ENCODE results near the gene UBB. TPM values are rescaled to one million over a fixed set of nuclear protein-coding genes. Genes with fewer than 3 reads are reported as not detected.

The UBB gene
- polyA plus RNA-seq, 1 experiment = 1,944 TPM

DNA sequence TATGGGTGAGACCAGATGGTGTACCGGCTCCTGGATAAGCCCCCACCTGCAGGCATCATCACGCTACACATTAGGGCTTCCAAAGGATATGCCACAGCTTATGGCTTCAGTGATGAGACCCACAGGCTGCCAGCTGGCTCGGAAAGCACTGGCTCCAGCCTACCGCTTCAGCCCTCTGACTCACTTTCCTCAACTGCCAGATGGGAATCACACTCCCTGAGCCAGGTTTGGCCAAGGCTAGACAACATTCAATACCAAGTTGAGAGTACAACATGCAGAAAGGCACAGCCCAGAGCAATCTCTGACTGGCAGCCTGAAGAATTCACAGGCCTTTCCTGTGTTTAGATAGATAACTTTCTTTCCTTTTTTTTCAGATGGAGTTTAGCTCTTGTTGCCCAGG lies 37.9 kb upstream of the UBB start:
- POLR2A ChIA-PET = interaction anchor here (0.7 kb wide), 1 partner anchor 12 kb away, joined by 4 read pairs; no protein-coding TSS in a partner anchor
- H3K27ac ChIP-seq (ENCODE audit: low read depth, low read length) = no peak overlapping the region

DNA sequence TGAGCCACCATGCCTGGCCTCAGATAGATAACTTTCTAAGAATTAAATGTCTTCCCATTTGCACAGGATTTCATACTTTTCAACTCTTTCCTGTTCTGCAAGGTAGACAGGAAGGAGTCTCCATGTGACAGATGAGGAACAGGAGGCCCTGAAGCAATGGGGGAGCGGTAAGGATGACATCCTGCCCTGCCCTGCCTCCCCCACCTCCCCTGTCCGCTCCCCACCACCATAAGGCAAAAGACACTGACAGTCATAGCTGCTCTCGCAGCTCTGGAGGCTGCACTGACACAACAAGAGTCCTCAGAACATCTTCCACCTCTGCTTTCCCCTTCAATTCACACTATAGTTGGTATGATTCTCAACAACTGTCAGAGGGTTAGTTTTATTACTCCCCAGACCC lies 37.3 kb upstream of the UBB start:
- Histone ChIP-seq H3K9me3 (ENCODE audit: control insufficient read depth, insufficient read depth, low read length) (no peaks in the 10 kb centered on the region), H3K27ac (ENCODE audit: low read depth, low read length) (no peak overlapping the region), H3K4me3 (ENCODE audit: low read depth, low read length) (no peak overlapping the region), H3K27me3 (ENCODE audit: control insufficient read depth, insufficient read depth, low read length) (no peaks in the 10 kb centered on the region)
- TF ChIP-seq, protein P1, sequence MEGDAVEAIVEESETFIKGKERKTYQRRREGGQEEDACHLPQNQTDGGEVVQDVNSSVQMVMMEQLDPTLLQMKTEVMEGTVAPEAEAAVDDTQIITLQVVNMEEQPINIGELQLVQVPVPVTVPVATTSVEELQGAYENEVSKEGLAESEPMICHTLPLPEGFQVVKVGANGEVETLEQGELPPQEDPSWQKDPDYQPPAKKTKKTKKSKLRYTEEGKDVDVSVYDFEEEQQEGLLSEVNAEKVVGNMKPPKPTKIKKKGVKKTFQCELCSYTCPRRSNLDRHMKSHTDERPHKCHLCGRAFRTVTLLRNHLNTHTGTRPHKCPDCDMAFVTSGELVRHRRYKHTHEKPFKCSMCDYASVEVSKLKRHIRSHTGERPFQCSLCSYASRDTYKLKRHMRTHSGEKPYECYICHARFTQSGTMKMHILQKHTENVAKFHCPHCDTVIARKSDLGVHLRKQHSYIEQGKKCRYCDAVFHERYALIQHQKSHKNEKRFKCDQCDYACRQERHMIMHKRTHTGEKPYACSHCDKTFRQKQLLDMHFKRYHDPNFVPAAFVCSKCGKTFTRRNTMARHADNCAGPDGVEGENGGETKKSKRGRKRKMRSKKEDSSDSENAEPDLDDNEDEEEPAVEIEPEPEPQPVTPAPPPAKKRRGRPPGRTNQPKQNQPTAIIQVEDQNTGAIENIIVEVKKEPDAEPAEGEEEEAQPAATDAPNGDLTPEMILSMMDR (IDR thresholded peaks at IDR 0.05; ENCODE audit: low read depth, low read length) = no peak
- DNase-seq (ENCODE audit: low read depth, low spot score) = no peak
- ChIA-PET POLR2A (interaction anchor here (0.7 kb wide), 1 partner anchor 12 kb away, joined by 4 read pairs; no protein-coding TSS in a partner anchor), CTCF (interaction anchor here (2.3 kb wide), 1 partner anchor 20 kb away, joined by 10 read pairs; no protein-coding TSS in a partner anchor)

More for the DNA sequence above, 37.9 kb upstream of the UBB start:
- CTCF ChIA-PET = interaction anchor here (1.2 to 2.3 kb wide), 2 partner anchors 9 to 21 kb away, joined by 3 to 10 read pairs; no protein-coding TSS in a partner anchor
- H3K4me3 ChIP-seq (ENCODE audit: low read depth, low read length) = no peak overlapping the region
- DNase-seq (ENCODE audit: low read depth, low spot score) = peak; percentile 29
- H3K9me3 ChIP-seq (ENCODE audit: control insufficient read depth, insufficient read depth, low read length) = no peaks in the 10 kb centered on the region
- TF ChIP-seq, protein P1 (IDR thresholded peaks at IDR 0.05; ENCODE audit: low read depth, low read length) = no peak
- H3K27me3 ChIP-seq (ENCODE audit: control insufficient read depth, insufficient read depth, low read length) = no peaks in the 10 kb centered on the region

DNA sequence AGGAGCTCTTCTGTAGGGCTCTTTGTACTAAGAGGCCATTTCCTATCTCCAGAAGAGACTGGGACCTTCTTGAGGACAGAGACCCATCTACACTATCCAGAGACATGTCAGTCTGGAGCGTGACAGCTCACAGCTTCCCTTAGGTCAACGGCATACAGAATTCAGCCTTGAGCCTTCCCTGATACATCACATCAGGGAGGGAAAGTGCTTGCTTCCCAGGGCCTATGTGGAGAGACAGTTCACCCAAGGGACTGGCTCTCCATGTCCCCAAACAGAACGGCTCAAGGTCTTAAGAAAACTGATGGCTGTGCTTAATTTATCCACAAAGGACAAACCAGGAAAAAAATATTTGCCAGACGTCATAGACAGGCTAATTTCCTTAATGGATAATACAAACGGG lies 35.3 kb upstream of the UBB start:
- ChIA-PET CTCF (interaction anchor here (2.3 kb wide), 1 partner anchor 18 kb away, joined by 10 read pairs; no protein-coding TSS in a partner anchor), POLR2A (no interaction called here)
- Histone ChIP-seq H3K27me3 (ENCODE audit: control insufficient read depth, insufficient read depth, low read length) (no peaks in the 10 kb centered on the region), H3K4me3 (ENCODE audit: low read depth, low read length) (no peak overlapping the region), H3K9me3 (ENCODE audit: control insufficient read depth, insufficient read depth, low read length) (no peaks in the 10 kb centered on the region), H3K27ac (ENCODE audit: low read depth, low read length) (no peak overlapping the region)
- TF ChIP-seq, protein P1 (IDR thresholded peaks at IDR 0.05; ENCODE audit: low read depth, low read length) = no peak
- no peak for DNase-seq (ENCODE audit: low read depth, low spot score)

DNA sequence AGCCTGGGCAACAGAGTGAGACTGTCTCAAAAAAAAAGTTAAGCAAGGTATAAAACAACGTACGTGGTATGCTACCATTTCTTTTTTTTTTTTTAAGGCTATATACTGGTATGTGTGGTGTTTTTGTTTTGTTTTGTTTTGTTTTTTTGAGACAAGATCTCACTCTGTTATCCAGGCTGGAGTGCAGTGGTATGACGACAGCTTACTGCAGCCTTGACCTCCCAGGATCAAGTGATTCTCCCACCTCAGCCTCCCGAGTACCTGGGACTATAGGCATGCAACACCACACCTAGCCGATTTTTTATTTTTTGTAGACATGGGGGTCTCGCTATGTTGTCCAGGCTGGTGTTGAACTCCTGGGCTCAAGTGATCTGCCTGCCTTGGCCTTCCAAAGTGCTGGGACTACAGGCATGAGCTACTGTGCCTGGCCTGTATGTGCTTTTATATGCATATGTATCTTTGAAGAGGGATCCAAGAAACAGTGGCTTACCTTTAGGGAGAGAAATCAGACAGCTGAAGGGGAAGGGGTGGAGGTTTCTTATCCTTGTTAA lies 34.1 kb upstream of the UBB start:
- no peak for DNase-seq (ENCODE audit: low read depth, low spot score)
- H3K27me3 ChIP-seq (ENCODE audit: control insufficient read depth, insufficient read depth, low read length) = no peaks in the 10 kb centered on the region
- no peaks in the 10 kb centered on the region for H3K9me3 ChIP-seq (ENCODE audit: control insufficient read depth, insufficient read depth, low read length)
- CTCF ChIA-PET = interaction anchor here (0.8 kb wide), 1 partner anchor 17 kb away, joined by 4 read pairs; no protein-coding TSS in a partner anchor
- H3K27ac ChIP-seq (ENCODE audit: low read depth, low read length) = no peak overlapping the region
- no peak overlapping the region for H3K4me3 ChIP-seq (ENCODE audit: low read depth, low read length)
- TF ChIP-seq, protein P1 (IDR thresholded peaks at IDR 0.05; ENCODE audit: low read depth, low read length) = no peak
- POLR2A ChIA-PET = interaction anchor here (1.4 kb wide), 1 partner anchor 34 kb away, joined by 6 read pairs; the partner anchor contains the start of gene UBB

DNA sequence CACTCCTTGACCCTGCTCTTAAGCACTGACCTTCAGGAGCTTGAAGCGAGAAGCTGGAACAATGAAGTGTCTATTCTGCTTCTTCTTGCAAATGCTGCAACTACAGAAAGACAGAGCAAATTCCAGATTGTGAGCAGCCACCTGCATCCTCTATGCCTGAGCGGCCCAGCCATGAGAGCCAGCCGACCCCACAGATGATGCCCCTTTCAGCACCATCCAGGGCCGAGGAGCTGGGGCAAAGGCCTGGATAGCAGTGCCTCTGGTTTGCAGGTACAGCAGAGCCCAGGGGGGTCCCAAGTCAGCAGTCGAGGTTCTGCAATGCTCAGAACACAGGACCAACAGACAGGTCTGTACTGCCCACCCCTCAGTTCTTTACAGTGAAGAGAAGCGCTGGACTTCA lies 32.3 kb upstream of the UBB start:
- POLR2A ChIA-PET = no interaction called here
- Histone ChIP-seq H3K27me3 (ENCODE audit: control insufficient read depth, insufficient read depth, low read length) (no peaks in the 10 kb centered on the region), H3K9me3 (ENCODE audit: control insufficient read depth, insufficient read depth, low read length) (no peaks in the 10 kb centered on the region; the same call in 1 of the 2 replicates), H3K27ac (ENCODE audit: low read depth, low read length) (no peak overlapping the region), H3K4me3 (ENCODE audit: low read depth, low read length) (no peak overlapping the region)
- CTCF ChIA-PET = interaction anchor here (1.2 kb wide), 1 partner anchor 15 kb away, joined by 5 read pairs; no protein-coding TSS in a partner anchor
- TF ChIP-seq, protein P1 (IDR thresholded peaks at IDR 0.05; ENCODE audit: low read depth, low read length) = no peak
- no peak for DNase-seq (ENCODE audit: low read depth, low spot score)

Measured in AG04450 (cell line).